HAP-1 (cell line): Measurements from ENCODE around the gene TK2.
"Not testable (repeated sequence)": the region's sequence is repeated elsewhere in the genome, so short reads cannot be mapped to it uniquely, and the experiment has no call there.

ENCODE experiments used
- DNase-seq, 2 experiments: peaks; one replicate each; pipeline ENCODE4 v3.0.0-alpha.2; 2016 to 2020; ENCODE audit warnings: low spot score in 2 of 2
- H3K27me3 ChIP-seq: fragments of 250-450 bp; sonication (Bioruptor Pico); 2 replicates; pipeline ENCODE4 v1.5.1; 2020; ENCODE audit warnings: low read depth, mild to moderate bottlenecking, moderate library complexity
- H3K36me3 ChIP-seq: fragments of 250-450 bp; sonication (Bioruptor Pico); replicated peaks from 2 replicates; pipeline ENCODE4 v1.5.1; 2020; ENCODE audit warnings: mild to moderate bottlenecking
- H3K4me1 ChIP-seq: fragments of 250-450 bp; sonication (Bioruptor Pico); 2 replicates; pipeline ENCODE4 v1.5.1; 2020; ENCODE audit warnings: mild to moderate bottlenecking
- H3K4me3 ChIP-seq: fragments of 250-450 bp; sonication (Bioruptor Pico); 2 replicates; pipeline ENCODE4 v1.5.1; 2020; ENCODE audit warnings: mild to moderate bottlenecking, moderate library complexity
- H3K9me3 ChIP-seq: fragments of 250-450 bp; sonication (Bioruptor Pico); 2 replicates; pipeline ENCODE4 v1.5.1; 2020; ENCODE audit warnings: mild to moderate bottlenecking, moderate library complexity
- in situ Hi-C: fragments of 300-500 bp; cut with MboI; formaldehyde crosslinking; loops from 3 replicates; pipeline ENCODE4 v1.14.3; 2020; ENCODE audit warnings: low sequenced_read_pairs, inconsistent platforms, mixed read lengths

Gene TK2

GRCh38 chr16:66507731-66508239, 42.1 kb downstream of the TK2 start:
- H3K4me1 ChIP-seq: peaks cover 7% of the 10 kb centered on the region
- H3K36me3 ChIP-seq: 0 out of 2 replicates have a peak, but pooled peaks cover 6% of the 10 kb centered on the region
- H3K9me3 ChIP-seq: no peaks in the 10 kb centered on the region
- in situ Hi-C loops: no loop called here
- no peaks in the 10 kb centered on the region; the same call in 1 of the 2 replicates for H3K27me3 ChIP-seq
- DNase-seq: no peak
- H3K4me3 ChIP-seq: no peak overlapping the region

GRCh38 chr16:66503612-66504011, 46.3 kb downstream of the TK2 start:
- Histone ChIP-seq H3K9me3 (no peaks in the 10 kb centered on the region), H3K27me3 (no peaks in the 10 kb centered on the region; the same call in 1 of the 2 replicates), H3K4me1 (peaks cover 7% of the 10 kb centered on the region), H3K36me3 (no peaks in the 10 kb centered on the region), H3K4me3 (no peak overlapping the region)
- in situ Hi-C loops: no loop called here
- DNase-seq: no peak

- in situ Hi-C loops: no loop called here
Measured at GRCh38 chr16:66503030-66503429, 46.9 kb downstream of the TK2 start.

GRCh38 chr16:66502020-66502913, 47.7 kb downstream of the TK2 start:
- H3K9me3 ChIP-seq: no peaks in the 10 kb centered on the region
- DNase-seq: peak in 1 of 2 experiments; percentile 39
- no peaks in the 10 kb centered on the region for H3K4me1 ChIP-seq
- no peak overlapping the region for H3K4me3 ChIP-seq
- no peaks in the 10 kb centered on the region; the same call in 1 of the 2 replicates for H3K27me3 ChIP-seq
- in situ Hi-C loops: no loop called here
- H3K36me3 ChIP-seq: no peaks in the 10 kb centered on the region

More at GRCh38 chr16:66503030-66503429, 46.9 kb downstream of the TK2 start:
- Histone ChIP-seq H3K4me3 (no peak overlapping the region), H3K27me3 (no peaks in the 10 kb centered on the region; the same call in 1 of the 2 replicates), H3K4me1 (peaks cover 1% of the 10 kb centered on the region; the same call in 1 of the 2 replicates), H3K36me3 (no peaks in the 10 kb centered on the region), H3K9me3 (no peaks in the 10 kb centered on the region)
- no peak for DNase-seq

GRCh38 chr16:66501563-66501962, 48.4 kb downstream of the TK2 start:
- H3K4me1 ChIP-seq, H3K9me3 ChIP-seq, H3K27me3 ChIP-seq, in situ Hi-C loops, H3K4me3 ChIP-seq, DNase-seq, H3K36me3 ChIP-seq: not testable (repeated sequence)

- H3K27me3 ChIP-seq, H3K9me3 ChIP-seq, H3K4me3 ChIP-seq, in situ Hi-C loops, H3K36me3 ChIP-seq, DNase-seq, H3K4me1 ChIP-seq: not testable (repeated sequence)
Measured at GRCh38 chr16:66497921-66498320, 52.0 kb downstream of the TK2 start.

- H3K27me3 ChIP-seq, H3K36me3 ChIP-seq, H3K4me1 ChIP-seq, DNase-seq, H3K4me3 ChIP-seq, in situ Hi-C loops, H3K9me3 ChIP-seq: not testable (repeated sequence)
Measured at GRCh38 chr16:66496226-66496625, 53.7 kb downstream of the TK2 start.

- no peak for DNase-seq
- in situ Hi-C loops: no loop called here
- Histone ChIP-seq H3K4me3 (no peak overlapping the region), H3K36me3 (no peaks in the 10 kb centered on the region), H3K27me3 (no peaks in the 10 kb centered on the region), H3K9me3 (no peaks in the 10 kb centered on the region), H3K4me1 (no peaks in the 10 kb centered on the region)
Measured at GRCh38 chr16:66495440-66495839, 54.5 kb downstream of the TK2 start.

GRCh38 chr16:66494916-66495315, 55.0 kb downstream of the TK2 start:
- H3K4me3 ChIP-seq: no peak overlapping the region
- no peaks in the 10 kb centered on the region for H3K4me1 ChIP-seq
- H3K27me3 ChIP-seq: no peaks in the 10 kb centered on the region
- H3K36me3 ChIP-seq: no peaks in the 10 kb centered on the region
- in situ Hi-C loops: no loop called here
- DNase-seq: no peak
- no peaks in the 10 kb centered on the region for H3K9me3 ChIP-seq

GRCh38 chr16:66493490-66494401, 56.2 kb downstream of the TK2 start:
- DNase-seq: no peak
- no peaks in the 10 kb centered on the region for H3K36me3 ChIP-seq
- no peak overlapping the region for H3K4me3 ChIP-seq
- H3K9me3 ChIP-seq: no peaks in the 10 kb centered on the region
- in situ Hi-C loops: no loop called here
- H3K27me3 ChIP-seq: no peaks in the 10 kb centered on the region
- no peaks in the 10 kb centered on the region for H3K4me1 ChIP-seq

- no peaks in the 10 kb centered on the region for H3K27me3 ChIP-seq
- H3K4me3 ChIP-seq: no peak overlapping the region
- no peaks in the 10 kb centered on the region for H3K36me3 ChIP-seq
- in situ Hi-C loops: no loop called here
- H3K4me1 ChIP-seq: no peaks in the 10 kb centered on the region
- DNase-seq: no peak
- no peaks in the 10 kb centered on the region for H3K9me3 ChIP-seq
Measured at GRCh38 chr16:66491716-66492064, 58.2 kb downstream of the TK2 start.

- no peaks in the 10 kb centered on the region for H3K27me3 ChIP-seq
- H3K36me3 ChIP-seq: no peaks in the 10 kb centered on the region
- in situ Hi-C loops: no loop called here
- H3K9me3 ChIP-seq: no peaks in the 10 kb centered on the region
- no peak for DNase-seq
- H3K4me1 ChIP-seq: no peaks in the 10 kb centered on the region
- no peak overlapping the region for H3K4me3 ChIP-seq
Measured at GRCh38 chr16:66490774-66491715, 58.9 kb downstream of the TK2 start.

- DNase-seq: no peak
- in situ Hi-C loops: no loop called here
- H3K27me3 ChIP-seq: no peaks in the 10 kb centered on the region
- no peaks in the 10 kb centered on the region for H3K9me3 ChIP-seq
- H3K36me3 ChIP-seq: no peaks in the 10 kb centered on the region
- H3K4me3 ChIP-seq: no peak overlapping the region
- no peaks in the 10 kb centered on the region for H3K4me1 ChIP-seq
Measured at GRCh38 chr16:66489818-66490217, 60.1 kb downstream of the TK2 start.
